ENCODE results near the gene DNASE1L3. TPM values are rescaled to one million over a fixed set of nuclear protein-coding genes. Genes with fewer than 3 reads are reported as not detected.

DNASE1L3 gene
- total and polyA plus RNA-seq, 2 of the 8 experiments (the other 6 are each of a cell fraction or from before 2014, with no cell fraction given) = not detected

DNA sequence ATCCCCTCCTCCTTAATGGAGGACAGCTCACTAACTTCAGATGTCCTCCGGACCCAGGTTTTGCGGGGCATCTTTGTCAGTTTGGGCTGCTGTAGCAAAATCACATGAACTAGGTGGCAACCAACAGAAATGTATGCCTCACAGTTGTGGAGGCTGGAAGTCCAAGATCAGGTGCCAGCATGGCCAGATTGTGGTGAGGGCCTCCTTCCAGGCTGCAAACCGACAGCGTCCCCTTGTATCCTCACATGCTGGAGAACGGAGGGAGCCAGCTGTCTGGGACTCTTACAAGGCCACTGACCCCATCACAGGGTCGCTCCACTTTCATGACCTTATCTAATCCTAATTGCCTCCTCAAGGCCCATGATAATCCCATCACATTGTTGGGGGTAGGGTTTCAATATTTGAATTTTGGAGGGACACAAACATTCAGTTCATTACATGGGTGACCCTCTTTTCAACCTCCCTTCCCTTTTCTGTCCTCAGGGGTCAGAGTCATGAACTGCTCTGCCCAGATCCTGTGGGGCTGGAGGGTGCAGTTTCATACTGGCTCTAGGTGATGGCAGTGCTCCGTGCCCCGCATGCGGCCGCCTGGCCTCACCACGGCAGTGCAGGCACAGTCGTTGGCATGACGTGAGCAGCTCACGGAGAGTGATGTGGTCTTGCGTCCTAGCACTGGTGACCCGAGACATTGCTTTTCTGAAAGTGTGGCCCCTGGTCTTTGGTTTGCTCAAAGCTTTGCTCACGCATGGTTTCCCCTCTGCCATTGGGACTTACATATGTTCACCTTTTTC is 58.4 kb downstream of the DNASE1L3 start:
- DNase-seq (ENCODE audit: low read depth in 1 of 2, low spot score in 2 of 2) (no peak), FAIRE-seq (no peak)
- Histone ChIP-seq H3K4me1 (replicated peaks in 1 of 4; ENCODE audit: control insufficient read depth in 3 of 4, insufficient read depth in 4 of 4, low read length in 3 of 4) (no peaks in the 10 kb centered on the region), H3K9me3 (ENCODE audit: insufficient read depth in 2 of 2, low read depth in 1 of 2, low read length in 1 of 2) (no peaks in the 10 kb centered on the region), H2BK15ac (ENCODE audit: low read length) (no peak overlapping the region), H4K8ac (ENCODE audit: extremely low read depth, insufficient read depth, low read length) (no peak overlapping the region; the same call in 1 of the 2 replicates), H3K23ac (ENCODE audit: insufficient read length) (no peak overlapping the region), H4K20me1 (replicated peaks in 1 of 2; ENCODE audit: control insufficient read depth in 1 of 2, insufficient read depth in 2 of 2, low read length in 2 of 2) (peaks cover 0 to 2% of the 10 kb centered on the region in 2 experiments), H2AK5ac (ENCODE audit: low read depth, low read length) (no peak overlapping the region), H2AFZ (ENCODE audit: low read length) (no peak overlapping the region), H3K79me2 (ENCODE audit: control insufficient read depth in 1 of 2, insufficient read depth in 2 of 2, low read length in 2 of 2) (no peaks in the 10 kb centered on the region), H3K56ac (replicated peaks; ENCODE audit: insufficient read length, low read depth, low read length) (no peak overlapping the region), H4K91ac (replicated peaks; ENCODE audit: insufficient read length, low read length) (no peak overlapping the region), H2BK120ac (replicated peaks; ENCODE audit: low read depth, low read length) (no peak overlapping the region), H3K23me2 (ENCODE audit: low read depth, low read length) (no peaks in the 10 kb centered on the region), H3K79me1 (ENCODE audit: low read depth, low read length) (no peaks in the 10 kb centered on the region), H3K27ac (ENCODE audit: low read depth, low read length) (no peak overlapping the region), H2BK12ac (ENCODE audit: low read depth, low read length) (no peak overlapping the region), H3K36me3 (ENCODE audit: control insufficient read depth in 2 of 4, insufficient read depth in 4 of 4, low read length in 3 of 4) (peaks cover 23 to 87% (median 53%) of the 10 kb centered on the region in 4 experiments; a peak in 7 of 8 replicates), H3K4me2 (ENCODE audit: insufficient read depth in 1 of 2, low read depth in 2 of 2, low read length in 2 of 2) (no peak overlapping the region), H3K4ac (replicated peaks; ENCODE audit: insufficient read length, low read depth, low read length) (no peak overlapping the region), H2BK5ac (ENCODE audit: low read depth, low read length) (no peak overlapping the region), H4K5ac (ENCODE audit: insufficient read length, low read depth, low read length) (no peak overlapping the region), H3K27me3 (replicated peaks in 1 of 4; ENCODE audit: control insufficient read depth in 3 of 4, extremely low read depth in 1 of 4, insufficient read depth in 3 of 4, low read length in 3 of 4) (no peaks in the 10 kb centered on the region), H3K18ac (ENCODE audit: extremely low read depth, low read length) (no peak overlapping the region), H3K14ac (ENCODE audit: insufficient read length) (no peak overlapping the region), H3K4me3 (ENCODE audit: extremely low read depth in 1 of 4, insufficient read depth in 2 of 4, low read depth in 3 of 4, low read length in 4 of 4) (no peak overlapping the region), H3K9ac (replicated peaks in 1 of 4; ENCODE audit: extremely low read depth in 1 of 4, low read depth in 3 of 4, low read length in 3 of 4) (no peak overlapping the region), H2BK20ac (ENCODE audit: low read length) (no peak overlapping the region)
- CTCF ChIA-PET (ENCODE audit: partially characterized antibody) = interaction anchor here (0.6 to 2.8 kb wide), 4 partner anchors 14 to 660 kb away, joined by 3 to 13 read pairs (median 4); no protein-coding TSS in a partner anchor
- 94% methylated on average over 17 of the region's 17 CpGs; no CpG with 5 or more reads in 1 of the 2 experiments for WGBS, 2 experiments (ENCODE audit: extremely low coverage in 1 of 2, insufficient coverage in 1 of 2, insufficient read length in 1 of 2, insufficient replicate concordance in 2 of 2, low coverage in 1 of 2, low lambda C conversion rate in 2 of 2, missing lambda C conversion rate in 1 of 2)
- POLR2A ChIA-PET (ENCODE audit: partially characterized antibody) = interaction anchor here (1.2 kb wide), 1 partner anchor 154 kb away, joined by 4 read pairs; the partner anchor contains the start of genes HTD2 and RPP14
- TF ChIP-seq SIX5 (IDR thresholded peaks at IDR 0.05; ENCODE audit: low read depth, low read length) (no peak), CBX8 (IDR thresholded peaks at IDR 0.05; ENCODE audit: borderline replicate concordance, low read depth, low read length) (no peak), RAD21 (IDR thresholded peaks at IDR 0.05 in 1 of 2, conservative IDR thresholded peaks at IDR 0.05 in 1 of 2; ENCODE audit: low read depth in 2 of 2, low read length in 2 of 2) (no peak), CTBP2 (IDR thresholded peaks at IDR 0.05; ENCODE audit: borderline replicate concordance, insufficient read depth, insufficient read length, low read length) (no peak), RFX5 (IDR thresholded peaks at IDR 0.05; ENCODE audit: borderline replicate concordance, low read depth, low read length) (no peak), SIN3A (conservative IDR thresholded peaks at IDR 0.05 in 1 of 2, IDR thresholded peaks at IDR 0.05 in 1 of 2; ENCODE audit: low read depth in 1 of 2, low read length in 2 of 2) (no peak), CREB1 (IDR thresholded peaks at IDR 0.05) (no peak), KDM4A (IDR thresholded peaks at IDR 0.05; ENCODE audit: low read depth, low read length, severe bottlenecking) (no peak), SRF (IDR thresholded peaks at IDR 0.05; ENCODE audit: low read depth, low read length) (no peak)

Data from H1 (cell line).